ENCODE results near the gene OR8G5.

OR8G5 gene

GRCh38 chr11:124285610-124286344, 29.6 kb downstream of the OR8G5 start:
- no peak for DNase-seq (ENCODE audit: low read depth in 2 of 2, low spot score in 1 of 2)

DNA sequence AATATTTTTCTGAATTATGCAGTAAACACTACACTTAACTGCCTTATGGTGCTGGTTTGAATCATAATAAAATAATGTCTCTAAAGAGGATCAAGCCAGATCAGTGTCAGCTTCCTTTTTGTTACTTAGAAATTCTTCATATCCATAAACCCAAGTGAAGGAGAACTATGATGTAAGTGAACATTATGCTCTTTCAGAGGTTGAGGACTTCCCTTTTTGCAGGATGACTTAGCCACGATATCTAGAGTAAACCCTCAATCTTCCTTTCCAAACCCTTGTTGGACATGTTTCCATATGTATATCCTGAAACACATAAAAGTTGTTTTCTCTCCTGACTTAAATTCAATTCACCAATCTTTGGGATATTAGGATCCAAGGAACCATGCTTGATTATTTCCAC, 38.5 kb downstream of the OR8G5 start:
- no peak for DNase-seq (ENCODE audit: low read depth in 2 of 2, low spot score in 1 of 2)

DNA sequence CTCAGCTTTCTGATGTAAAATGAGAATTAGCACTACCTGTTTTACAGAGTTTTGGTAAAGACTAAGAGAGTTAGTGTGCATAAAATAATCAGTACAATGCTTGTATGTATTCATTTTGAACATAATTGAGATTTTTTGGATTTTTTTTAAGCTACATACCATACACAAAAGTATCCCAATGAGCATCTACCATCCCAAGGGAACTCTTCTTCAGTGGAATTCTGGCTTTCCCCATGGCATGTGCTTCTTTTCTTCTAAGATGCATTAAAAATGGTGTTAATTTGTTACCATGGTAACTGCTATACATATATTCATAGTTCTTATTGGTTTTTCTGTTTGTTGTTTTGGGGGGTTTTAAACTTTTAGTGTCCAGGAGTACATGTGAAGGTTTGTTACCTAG, 39.8 kb downstream of the OR8G5 start:
- DNase-seq (ENCODE audit: low read depth in 2 of 2, low spot score in 1 of 2): no peak

DNA sequence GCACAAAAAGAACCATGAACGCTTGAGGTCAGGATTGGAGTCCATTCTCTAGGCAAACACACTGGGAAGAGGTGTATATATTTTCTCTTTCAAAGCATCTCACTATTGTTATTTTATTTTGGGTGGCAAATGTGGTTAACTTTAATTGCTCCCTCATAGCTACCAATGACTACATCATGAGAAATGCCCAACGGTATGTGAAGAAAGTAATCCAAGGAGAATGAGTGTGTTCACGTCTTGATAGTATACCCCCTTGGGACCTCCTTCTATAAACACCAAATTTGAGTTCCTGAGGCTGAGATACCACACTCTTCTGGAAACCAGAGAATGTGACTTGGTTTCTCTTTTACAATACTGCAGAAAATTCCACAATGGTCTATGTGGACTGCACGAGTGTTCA, 41.7 kb downstream of the OR8G5 start:
- DNase-seq (ENCODE audit: low read depth in 2 of 2, low spot score in 1 of 2): no peak

DNA sequence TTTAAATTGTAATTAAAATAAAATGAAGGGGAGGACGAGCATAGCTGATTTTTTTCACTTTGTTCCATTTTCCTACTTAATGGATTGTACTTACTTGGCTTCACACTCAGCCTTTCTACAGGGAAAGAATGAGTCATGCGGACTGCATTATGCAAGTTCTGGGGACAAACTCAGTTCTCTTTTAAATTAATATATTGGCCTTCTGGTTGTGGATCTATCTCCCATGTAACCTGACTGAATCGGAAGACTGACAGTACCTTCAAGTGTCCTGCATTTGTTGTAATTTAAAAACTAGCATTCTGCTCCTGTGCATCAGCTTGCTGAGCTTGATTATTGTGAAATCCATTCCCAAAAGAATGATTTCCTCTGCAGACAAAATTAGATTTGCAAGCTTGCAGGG, 45.4 kb downstream of the OR8G5 start:
- no peak for DNase-seq (ENCODE audit: low read depth in 2 of 2, low spot score in 1 of 2)

DNA sequence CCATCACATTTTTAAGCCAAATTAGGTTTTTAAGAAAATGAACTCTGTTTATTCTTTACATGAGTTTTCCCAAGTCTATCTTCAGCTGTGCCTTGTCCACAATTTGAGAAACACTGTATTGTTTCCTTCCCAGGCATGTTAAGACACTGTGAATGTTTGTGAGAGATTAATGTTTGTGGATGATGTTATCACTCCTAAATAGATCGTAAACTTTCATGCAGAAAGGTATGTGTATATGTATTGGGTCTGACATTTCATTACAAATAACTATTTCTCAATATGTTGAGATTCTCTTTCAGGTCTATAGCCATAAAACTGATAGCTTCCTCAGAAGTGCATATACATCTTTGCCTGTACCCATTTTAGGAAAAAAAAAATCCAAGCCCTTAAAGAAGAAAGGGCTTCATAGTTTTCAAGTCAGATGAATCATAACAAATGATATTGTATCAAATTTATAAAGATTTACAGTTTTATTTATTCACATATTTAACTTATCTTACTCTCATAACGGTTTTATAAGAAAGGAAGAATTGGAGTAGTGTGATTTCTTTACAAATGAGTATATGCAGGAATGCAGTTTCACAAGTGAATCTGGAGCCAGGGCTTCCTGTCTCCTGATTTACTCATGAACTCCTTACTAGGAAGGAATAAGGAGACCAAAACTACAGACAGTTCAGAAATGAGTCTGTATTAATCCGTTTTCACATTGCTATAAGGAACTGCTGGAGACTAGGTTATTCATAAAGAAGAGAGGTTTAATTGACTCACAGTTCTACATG, 46.4 kb downstream of the OR8G5 start:
- DNase-seq (ENCODE audit: low read depth in 2 of 2, low spot score in 1 of 2): no peak

DNA sequence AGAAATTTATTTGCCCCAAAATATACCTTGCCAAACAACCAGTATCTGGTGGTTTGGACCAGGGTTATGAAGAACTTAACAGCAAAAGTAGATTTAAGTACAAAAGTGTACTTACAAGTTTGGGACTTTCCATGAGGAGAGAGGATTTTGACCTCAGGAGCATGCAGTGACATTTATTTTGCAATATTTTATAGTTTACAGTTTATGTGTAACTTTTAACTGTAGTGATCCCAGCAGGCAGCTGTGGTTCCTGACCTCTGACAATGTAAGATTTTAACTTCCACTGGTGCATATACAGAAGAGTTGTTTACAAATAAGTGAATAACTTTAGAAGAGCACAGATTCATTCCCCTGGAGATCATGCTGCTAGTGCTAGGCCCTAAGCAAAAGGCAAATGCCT, 50.9 kb downstream of the OR8G5 start:
- no peak for DNase-seq (ENCODE audit: low read depth in 2 of 2, low spot score in 1 of 2)

DNA sequence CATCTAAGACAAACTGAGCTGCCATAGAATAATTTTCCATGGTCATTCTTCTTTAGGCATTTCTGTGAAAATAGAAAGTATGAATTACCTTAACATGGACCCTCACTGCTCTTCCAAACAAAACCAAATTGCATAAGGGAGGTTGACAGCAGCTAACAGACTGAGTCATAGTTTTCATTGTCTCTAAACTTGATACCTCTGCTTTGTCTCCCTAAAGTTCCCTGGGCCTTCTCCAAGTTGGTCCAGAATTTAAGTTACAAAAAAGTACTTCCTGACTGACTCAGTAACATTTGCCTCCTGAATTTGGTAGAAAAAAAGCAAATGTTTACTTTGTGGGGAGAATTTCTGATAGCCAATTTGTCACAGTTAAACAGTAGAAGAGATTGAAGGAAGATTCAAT, 54.5 kb downstream of the OR8G5 start:
- no peak for DNase-seq (ENCODE audit: low read depth in 2 of 2, low spot score in 1 of 2)

DNA sequence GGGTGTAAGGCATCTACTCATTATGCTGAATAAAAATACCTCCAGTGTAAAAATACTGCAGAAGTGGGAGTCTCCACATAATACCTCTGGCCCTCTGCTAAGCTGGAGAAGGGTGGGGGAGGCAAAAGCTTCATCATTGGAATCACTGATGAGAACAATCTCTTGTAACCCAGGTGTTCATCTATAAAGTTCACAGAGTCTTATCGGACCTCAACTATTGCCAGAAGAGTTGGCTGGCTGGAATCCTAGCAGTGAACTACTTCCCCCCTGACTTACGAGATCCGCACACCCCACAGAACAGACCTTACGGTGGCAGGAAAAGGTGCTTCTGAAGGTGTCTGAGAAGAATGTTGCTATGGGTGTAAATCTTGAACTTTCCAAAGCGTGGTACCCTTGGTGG, 55.1 kb downstream of the OR8G5 start:
- DNase-seq (ENCODE audit: low read depth in 2 of 2, low spot score in 1 of 2): no peak

GRCh38 chr11:124311670-124312069, 55.5 kb downstream of the OR8G5 start:
- DNase-seq (ENCODE audit: low read depth in 2 of 2, low spot score in 1 of 2): no peak

DNA sequence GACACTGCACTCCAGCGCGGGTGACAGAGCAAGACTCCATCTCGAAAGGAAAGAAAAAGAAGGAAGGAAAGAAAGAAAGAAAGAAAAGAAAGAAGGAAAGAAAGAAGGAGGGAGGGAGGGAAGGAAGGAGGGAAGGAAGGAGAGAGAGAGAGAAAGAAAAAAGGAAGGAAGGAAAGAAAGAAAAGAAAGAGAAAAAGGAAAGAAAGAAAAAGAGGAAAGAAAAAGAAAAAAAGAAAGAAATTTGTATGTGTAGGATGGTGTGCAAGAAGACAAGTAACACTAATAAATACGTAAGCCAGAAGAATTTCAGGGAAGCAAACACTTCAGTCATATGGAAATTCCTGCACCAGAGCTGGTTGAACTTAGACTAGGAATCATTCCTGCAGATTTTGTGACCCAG, 57.0 kb downstream of the OR8G5 start:
- no peak for DNase-seq (ENCODE audit: low read depth in 2 of 2, low spot score in 1 of 2)

GRCh38 chr11:124313849-124314248, 57.7 kb downstream of the OR8G5 start, which contains the start of gene OR8D1:
TSS of gene OR8D1 (minus strand) at chr11:124313949. CDS start at chr11:124310766, 3,183 bp downstream.
- DNase-seq (ENCODE audit: low read depth in 2 of 2, low spot score in 1 of 2): no peak

DNA sequence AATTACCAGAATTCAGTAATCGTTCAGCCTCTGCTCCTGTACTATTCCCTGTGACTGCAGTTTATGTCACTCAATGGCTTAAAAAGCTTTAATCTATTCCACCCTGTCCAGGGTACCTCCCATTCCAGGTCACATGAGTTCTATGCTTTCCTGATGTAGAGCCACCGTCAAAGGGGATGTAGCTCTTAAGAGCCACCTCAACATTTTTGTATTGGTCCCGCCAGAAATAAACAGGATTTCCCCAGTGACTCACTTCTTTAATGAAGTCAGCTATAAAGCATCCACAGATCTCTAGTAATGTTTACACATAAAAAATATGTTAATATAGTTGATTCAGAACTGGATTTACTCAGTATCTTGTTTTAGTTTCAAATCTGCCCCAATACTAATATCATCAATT, 58.9 kb downstream of the OR8G5 start:
- no peak for DNase-seq (ENCODE audit: low read depth in 2 of 2, low spot score in 1 of 2)

Measured in stimulated activated CD8-positive, alpha-beta memory T cell treated with anti-CD3 and anti-CD28 coated beads, Interleukin-4, amount 100 ng/mL, for 4 hours (primary cell).